ENCODE results near the gene PATL1. TPM values are rescaled to one million over a fixed set of nuclear protein-coding genes. Genes with fewer than 3 reads are reported as not detected.

Gene PATL1
- total and polyA plus RNA-seq, 2 of the 8 experiments (the other 6 are each of a cell fraction or from before 2014, with no cell fraction given): 30.4 to 33.4 TPM

DNA sequence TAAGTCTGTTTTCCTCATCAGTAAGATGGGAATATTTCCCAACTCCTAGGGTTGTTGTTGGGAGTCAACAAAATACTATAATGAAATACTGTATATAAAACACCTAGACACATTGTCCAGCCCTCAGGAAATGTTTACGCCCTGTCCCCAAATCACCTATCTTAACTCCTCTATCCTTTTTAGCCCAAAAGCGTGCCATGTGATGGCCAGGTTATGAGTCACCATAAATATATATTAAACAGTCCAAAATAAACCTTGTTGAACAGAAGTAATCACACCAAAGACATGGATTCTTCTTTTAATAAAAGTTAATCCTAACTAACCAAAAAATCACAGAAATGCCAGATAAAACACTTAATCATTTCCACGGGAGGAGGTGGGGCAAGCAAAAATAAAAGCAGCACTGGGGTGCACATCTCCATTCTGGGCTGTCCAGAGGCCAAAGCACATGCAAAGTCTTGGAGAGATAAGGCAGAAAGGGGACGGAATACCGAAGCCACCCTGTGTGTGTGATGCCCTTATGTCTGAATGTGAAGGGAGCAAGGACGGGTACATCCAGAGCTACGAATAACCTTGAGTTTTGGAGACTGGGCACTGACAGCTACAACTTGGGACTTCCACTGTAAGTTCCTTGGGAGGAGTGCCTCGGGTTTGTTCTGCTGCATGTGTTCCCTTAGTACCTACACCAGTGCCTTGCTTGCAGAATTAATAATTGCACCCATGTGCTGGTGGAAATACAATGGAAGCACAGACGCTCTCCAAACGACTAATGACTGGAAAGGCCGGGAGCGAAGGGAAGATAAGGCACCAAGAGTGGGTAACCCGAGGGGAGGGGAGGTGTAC is 54.3 kb downstream of the PATL1 start (continued):
- no peak for TF ChIP-seq SP2 (IDR thresholded peaks at IDR 0.05; ENCODE audit: low read length)
- TF ChIP-seq CBX5 (IDR thresholded peaks at IDR 0.05; ENCODE audit: low read depth, low read length): no peak
- no peak for TF ChIP-seq RFX5 (IDR thresholded peaks at IDR 0.05; ENCODE audit: borderline replicate concordance, low read depth, low read length)
- TF ChIP-seq TAF7 (optimal IDR thresholded peaks at IDR 0.05; ENCODE audit: borderline replicate concordance, low read depth, low read length): no peak
- no peak for TF ChIP-seq TBP (IDR thresholded peaks at IDR 0.05; ENCODE audit: low read depth, low read length)
- TF ChIP-seq SUZ12 (IDR thresholded peaks at IDR 0.05; ENCODE audit: low read length): no peak
- no peak for TF ChIP-seq BRCA1 (IDR thresholded peaks at IDR 0.05; ENCODE audit: low read depth, low read length)
- no peak for TF ChIP-seq MAFK (IDR thresholded peaks at IDR 0.05; ENCODE audit: low read depth, low read length)

Data from H1 (cell line).